Activated CD4-positive, alpha-beta T cell treated with anti-CD3 and anti-CD28 coated beads, Interleukin-2, Interleukin-4, amounts not matched to agents 100 ng/mL and 50 ng/mL, durations not matched to agents 16 hours and 8 hours (primary cell): Measurements from ENCODE around the gene PTPRH.

ENCODE experiments used
- DNase-seq: peaks from one replicate; pipeline ENCODE4 v3.0.0-alpha.2; 2020; ENCODE audit warnings: low spot score

The PTPRH gene

GRCh38 chr19:55208880-55209692 is at the start of gene PTPRH:
Gene PTPRH, minus strand, starts transcription at chr19:55209501. Its CDS starts 68 bp downstream, at chr19:55209433.
- DNase-seq: no peak

DNA sequence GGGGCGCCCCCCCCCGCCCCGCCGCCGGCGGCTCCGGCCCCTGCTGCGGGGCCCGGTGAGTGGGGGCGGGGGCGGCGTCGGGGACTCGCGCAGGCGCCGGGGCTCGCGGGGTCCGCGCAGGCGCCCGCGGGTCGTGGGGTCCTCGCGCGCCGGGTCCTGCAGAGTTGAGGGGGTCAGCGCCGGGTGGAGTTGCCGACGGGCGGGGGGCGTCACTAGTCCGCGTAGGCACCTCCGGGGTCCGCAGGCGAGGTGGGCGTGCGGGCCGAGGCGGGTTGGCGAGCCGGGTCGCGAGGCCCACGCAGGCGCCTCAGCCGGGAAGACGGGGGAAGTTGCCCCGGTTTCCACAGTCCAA is 49.2 kb upstream of the PTPRH start:
- peak; percentile 13 for DNase-seq

- peak; percentile 33 for DNase-seq
These were observed 48.4 kb upstream of the PTPRH start for GRCh38 chr19:55257461-55258420.

DNA sequence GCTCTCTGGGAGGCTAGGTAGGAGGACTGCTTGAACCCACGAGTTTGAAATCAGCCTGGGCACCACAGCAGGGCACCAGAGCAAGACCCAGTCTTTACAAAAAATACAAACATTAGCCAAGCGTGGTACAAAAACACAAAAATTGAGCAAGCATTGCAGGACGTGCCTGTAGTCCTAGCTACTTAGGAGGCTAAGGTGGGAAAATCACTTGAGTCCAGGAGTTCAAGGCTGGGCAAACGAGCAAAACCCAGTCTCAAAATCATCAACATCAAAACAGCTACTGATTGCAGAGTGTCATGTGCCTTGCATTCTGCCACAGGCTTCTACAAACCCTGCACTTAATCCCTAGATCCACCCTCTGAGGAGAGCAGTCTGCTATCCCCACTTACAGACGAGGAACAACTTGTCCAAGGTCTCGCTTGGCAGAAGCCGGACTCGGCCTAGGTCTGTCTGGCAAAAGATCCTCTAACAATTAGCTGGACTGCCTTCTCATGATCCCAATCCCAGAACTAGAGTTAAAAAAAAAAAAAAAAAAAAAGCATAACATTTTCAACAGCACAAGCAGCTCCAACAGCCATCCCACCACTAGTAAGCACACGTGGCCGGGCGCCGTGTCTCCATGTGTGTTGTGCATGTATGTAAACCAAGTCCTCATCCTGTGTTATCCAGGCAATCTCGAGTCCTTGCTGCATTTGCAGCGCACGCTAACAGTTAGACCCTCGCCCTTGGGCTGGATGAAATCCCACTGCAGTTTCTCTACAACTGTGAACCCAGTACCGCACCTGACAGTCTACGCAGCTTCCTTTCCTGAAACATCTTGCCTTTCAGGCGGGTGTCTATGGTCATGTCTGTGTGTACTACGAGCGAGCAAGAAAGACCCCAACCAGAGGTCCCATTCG is 47.5 kb upstream of the PTPRH start:
- peak; percentile 19 for DNase-seq

DNA sequence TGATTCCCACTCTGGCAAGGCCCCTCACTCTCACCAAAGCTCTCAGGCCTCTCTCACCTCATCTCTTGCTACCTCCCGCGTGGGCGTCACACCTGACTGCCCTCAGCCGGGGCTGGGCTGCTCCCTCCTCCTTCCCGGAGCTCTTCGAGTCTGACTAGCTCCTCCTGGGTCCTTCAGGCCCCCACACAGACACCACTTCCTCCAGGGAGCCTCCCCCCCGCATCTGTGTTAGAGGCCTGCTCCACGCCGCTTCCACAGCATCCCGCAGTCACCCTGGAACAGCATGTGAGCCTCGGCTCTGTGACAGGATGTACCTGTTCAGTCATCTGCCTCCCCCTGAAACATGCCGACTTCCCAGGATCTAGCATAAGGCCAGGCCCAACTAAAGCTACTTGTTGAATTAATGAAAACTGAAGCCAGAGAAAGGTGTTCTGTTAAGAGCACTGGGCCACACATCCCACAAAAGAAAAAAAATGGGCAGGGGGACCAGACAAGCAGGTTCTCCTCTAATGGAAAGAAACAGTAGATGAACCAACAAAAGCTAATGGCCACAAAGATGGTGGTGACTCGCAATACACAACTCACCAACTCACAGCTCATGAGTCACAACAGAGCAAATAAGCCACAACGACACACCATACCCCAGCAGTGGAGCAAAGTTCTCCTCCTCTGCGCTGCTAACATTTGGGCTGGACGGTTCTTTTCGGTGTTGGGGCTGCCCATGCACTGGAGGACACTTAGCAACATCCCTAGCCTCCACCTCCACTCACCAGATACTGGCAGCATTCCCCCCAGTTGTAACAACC is 46.5 kb upstream of the PTPRH start:
- DNase-seq: peak; percentile 63

GRCh38 chr19:55254625-55254977 is 45.3 kb upstream of the PTPRH start:
- DNase-seq: no peak

DNA sequence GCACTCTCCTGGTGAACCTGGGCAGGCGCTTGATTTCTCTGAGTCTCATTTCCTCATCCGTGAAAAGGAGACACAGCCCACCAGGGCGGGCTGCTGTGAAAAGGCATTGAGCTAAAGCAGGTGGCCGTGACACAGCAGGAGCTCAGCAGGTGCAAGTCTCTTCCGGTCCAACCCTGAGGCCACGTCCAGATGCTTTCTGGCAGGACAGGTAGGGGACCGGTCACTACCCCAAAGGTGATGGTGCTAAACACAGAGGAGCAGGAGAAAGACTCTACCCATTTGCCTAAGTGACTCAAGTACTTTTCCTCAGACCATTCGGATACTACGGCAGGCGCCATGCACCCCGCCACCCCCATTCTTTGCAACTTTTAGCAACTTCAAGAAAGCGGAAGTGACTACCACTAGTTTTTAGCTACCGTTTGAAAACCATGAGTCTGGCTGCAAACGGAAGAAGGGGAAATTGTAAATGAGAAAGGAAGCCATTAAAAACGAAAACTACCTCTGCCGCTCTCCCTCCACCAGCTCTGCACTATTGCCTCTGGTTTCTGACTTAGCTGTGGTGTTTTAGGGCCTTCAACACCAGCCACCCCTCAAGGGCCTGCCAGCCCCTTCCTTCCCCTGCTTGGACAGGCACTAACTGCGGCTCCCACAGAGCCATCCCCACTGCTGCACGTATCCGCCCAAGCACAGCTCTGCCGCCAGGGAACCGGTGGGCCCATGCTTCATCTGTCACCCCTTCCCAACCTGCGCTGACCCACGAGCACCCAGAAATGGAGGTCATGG is 44.7 kb upstream of the PTPRH start:
- DNase-seq: peak; percentile 74

DNA sequence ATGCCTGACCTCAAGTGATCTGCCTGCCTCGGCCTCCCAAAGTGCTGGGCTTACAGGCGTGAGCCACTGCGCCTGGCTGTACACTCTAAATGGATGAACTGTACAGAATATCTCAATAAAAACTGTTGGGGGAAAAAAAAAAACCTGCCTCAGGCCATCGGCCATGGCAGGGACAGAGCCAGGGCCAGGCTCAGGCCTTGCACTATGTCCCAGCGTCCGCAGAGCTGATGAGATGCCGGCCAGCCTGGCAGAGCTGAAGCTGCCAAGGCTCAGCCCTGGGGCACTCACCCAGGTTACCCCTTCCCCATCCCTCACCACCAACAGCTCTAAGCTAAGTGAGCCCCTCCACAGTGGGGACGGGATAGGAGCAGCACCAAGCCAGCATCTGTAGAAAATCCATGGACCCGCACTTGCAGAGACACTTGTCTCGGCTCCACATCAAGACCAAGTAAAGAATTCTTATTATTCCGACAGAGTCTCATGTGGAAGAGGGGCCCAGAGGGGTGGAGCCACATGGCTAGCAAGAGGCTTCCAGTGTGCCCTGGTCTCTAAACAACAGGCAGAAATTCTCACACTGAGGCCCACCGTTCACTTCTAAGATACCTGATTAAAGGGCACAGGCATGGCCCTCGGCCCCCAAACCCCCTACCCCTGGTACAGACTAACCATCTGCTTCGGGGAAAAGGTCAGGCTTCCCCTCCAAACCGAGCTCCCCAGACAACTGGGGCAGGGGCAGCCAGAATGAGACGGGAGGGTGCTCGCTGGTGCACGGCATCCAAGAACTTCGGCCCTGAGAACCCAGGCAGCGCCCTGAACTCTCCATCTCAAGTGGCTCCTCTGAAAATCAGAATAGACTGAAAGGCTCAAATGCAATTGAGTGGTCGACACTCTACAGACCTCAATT is 43.7 kb upstream of the PTPRH start:
- DNase-seq: no peak

DNA sequence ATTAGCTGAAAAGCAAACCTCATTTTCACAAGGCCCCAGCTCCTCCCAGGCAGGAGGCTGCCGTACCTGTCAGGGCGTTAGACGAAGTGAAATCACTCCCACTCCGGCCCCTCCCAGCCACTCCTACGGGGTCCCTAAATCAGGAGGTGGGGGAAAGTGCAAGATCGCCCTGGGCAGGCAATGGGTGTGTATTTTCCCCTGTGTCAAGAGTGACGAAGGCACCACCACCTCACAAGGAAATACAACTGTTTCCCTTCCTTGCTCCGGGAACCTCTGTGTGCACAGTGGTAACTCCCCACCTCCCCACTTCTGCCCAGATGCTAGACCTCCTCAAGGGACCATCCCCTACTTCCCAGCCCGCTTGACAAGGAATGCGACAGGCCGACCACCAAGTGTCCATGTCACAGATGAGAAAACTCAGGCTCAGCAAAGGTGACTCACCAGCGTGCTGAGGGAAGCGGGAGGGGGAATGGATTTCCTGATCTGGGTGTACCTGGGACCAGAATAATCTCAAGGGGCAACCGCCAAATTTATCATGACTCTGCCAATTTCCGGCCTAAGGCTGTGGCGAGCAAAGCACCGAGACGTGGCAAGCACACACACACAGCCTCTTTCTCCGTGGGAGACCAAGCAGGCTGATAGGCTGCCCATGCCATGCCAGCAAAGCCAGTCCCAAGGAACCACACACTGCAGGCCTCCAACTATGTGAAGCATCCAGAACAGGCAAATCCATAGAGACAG is 42.2 kb upstream of the PTPRH start:
- DNase-seq: peak; percentile 72

DNA sequence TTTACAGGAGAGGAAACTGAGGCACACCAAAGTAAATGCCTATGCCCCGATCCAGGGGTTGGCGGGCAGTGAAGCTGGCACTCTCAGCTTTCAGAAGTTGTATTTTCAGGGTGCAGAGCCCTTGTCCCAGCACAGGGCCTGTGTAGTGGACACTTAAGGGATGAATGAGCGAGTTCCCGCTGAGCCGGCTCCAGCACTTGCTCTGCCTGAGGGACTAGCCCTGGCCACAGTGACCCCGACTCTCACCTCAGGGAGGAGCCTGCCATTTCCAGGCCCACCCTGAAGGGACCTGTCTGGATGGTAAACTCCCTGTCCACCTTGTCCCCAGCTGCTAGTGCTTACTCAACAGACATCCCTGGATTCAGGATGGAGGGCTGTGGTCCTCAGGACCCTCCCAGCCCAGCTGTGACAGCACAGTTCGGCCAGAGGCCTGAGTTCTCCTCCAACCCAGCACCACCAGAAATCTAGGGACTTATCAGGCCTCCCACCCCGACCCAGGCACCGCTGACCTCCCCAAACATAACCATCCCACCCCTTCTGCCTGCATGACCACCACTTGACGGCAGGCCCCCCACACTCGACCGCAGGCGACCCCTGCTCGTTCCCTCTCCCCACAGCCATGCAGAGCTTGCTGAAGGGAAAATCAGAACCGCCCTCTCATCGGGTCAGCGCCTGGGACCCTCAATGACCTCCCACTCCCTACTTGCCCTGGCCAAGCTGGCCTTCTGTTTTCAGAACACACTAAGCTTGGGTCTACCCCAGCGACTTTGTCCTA is 41.1 kb upstream of the PTPRH start:
- DNase-seq: no peak

DNA sequence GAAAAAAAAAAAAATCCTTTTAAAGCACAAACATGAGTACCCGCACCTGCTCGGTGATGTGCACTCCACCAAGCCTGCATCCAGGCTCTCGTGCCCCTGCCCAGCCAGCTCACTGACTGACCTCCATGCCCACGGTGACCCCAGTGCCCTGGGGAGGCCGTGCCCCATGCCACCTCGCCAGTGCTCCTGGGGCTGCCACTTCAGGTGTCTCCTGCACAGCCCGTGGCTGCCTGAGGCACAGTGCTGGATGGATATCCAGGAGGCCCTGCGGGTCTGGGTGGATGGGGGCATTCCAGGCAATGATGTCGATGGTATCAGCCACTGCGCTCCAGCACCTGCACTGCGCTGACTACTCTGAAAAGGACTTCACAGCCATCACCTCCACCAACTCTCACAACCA is 40.5 kb upstream of the PTPRH start:
- no peak for DNase-seq

DNA sequence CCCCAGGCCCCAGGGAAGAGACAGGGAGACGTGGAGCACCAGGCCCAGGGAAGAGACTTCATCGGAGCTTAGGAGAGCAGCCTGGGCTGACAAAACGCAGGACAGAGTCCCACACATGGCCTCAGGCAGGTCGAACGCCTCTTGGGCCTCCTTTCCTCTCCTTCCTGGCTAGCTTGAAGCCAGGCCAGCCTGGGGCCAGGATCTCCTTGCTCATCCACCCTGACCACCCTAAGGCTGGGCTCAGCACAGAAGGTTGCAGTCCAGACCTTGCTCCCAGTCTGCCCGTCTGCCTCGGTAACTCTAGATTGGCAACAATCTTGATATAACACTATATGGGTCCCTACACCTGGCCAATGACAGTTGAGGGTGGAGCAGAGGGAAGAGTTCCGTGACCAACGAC is 39.4 kb upstream of the PTPRH start:
- DNase-seq: no peak

DNA sequence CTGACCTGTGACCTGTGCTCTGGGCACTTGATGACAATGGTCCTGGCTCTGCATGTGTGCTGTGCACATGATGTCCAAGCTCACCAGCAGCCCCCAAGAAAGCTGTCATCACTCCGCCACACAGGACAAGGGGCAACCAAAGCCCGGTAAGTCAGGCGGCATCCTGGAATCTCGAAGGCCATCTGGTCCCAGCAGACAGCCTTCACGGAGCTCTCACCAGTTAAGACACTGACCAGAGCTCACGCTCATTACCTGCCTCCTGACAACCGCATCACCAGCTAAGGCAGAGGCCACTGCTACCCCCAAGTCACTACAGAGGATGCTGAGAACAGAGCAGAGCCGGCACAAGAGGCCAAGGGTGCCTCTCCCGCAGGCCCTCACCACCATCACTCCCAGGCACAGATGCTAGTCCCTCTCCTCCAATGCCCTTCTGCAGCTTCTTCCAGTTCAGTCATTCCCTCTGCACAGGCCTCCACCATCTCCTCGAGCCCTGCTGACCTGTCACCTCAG is 38.9 kb upstream of the PTPRH start:
- DNase-seq: no peak

GRCh38 chr19:55247621-55248099 is 38.4 kb upstream of the PTPRH start:
- no peak for DNase-seq

DNA sequence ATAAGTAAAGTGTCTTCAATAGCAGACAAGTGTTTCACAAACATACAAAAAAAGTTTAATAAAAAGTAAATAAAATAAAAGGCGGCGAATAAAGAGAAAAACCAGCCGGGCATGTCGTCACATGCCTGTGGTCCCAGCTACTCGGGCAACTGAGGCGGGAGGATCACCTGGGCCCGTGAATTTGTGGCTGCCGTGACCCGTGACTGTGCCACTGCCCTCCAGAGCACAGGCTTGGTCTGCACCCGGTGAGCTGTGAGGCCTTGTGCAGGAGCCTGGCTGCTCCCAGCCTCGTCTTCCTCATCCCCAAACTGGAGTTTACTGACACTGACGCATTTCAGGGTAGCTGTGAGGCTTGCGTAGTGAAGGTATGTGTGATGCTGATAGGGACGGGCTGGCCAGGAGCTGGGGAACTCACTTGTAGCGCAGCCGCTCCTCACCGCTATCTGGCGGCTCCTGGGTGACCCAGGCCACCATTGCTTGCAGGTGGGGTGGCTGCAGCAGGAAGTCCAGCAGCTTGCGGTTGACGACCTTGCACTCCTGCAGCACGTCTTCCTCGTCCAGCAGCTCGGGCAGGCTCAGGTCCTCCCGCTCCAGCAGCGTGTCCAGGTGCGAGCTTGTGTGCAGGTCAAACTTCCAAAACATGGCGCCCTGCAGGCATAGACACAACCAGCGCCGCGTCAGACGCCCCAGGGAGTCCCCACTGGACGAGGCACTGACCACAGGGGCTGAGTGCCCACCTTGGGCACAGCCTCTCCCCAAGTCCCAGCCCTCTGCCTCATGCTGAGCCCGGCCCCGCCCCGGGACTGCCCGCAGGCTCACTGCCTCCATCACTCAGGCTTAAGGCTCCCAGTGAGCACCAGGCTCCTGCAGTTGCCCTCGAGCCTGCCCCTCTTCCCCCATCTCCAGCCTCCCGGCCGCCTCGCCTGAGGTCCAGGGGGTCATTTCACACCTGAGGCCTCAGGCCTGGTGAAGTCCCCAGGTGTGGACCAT is 37.5 kb upstream of the PTPRH start:
- DNase-seq: no peak

- DNase-seq: no peak
These were observed 36.1 kb upstream of the PTPRH start for GRCh38 chr19:55245236-55245904.
